ENCODE results near the gene CMC4.

Gene CMC4, protein sequence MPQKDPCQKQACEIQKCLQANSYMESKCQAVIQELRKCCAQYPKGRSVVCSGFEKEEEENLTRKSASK

DNA sequence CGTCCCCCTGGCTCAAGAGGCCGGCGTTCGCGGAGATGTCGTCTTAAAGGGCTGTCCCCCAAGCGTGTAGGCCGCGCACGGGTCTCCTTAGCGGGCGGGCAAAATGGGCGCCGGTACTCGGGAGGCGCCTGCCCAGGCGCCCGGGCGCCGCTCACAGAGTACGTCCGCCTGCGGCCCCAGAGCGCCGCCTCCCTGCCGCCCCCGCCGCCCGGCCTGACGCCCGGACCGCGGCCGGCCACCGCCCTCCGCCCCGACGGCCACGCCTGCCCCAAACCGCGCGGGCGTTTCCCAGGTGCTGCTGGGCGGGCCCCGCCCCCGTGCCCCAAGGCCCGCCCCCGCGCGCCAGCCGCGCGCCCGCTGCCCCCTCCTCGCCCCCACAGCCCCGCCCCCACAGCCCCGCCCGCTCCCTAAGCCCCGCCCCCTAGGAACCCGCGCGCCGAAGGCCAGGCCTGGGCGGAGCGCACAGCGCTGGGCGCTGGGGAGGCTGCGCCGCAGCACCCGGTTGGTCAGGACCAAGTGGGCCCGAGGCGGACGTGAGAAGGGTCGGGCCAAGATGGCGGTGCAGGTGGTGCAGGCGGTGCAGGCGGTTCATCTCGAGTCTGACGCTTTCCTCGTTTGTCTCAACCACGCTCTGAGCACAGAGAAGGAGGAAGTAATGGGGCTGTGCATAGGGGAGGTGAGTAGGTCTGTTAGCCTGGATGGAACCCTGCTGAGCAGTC lies at the start of gene CMC4, which contains the start of the genes BRCC3 and MTCP1:
TSS of gene CMC4 (minus strand) at position 162 of the 719 bp plus-strand sequence. CDS start 7,113 bp downstream, outside the sequence.
TSS of gene BRCC3 (plus strand) at position 534 of the 719 bp plus-strand sequence. CDS start at position 554, 20 bp downstream.
TSS of gene MTCP1 (minus strand) at position 162 of the 719 bp plus-strand sequence. CDS start 5,126 bp downstream, outside the sequence.
- peak; percentile 69 for FAIRE-seq

DNA sequence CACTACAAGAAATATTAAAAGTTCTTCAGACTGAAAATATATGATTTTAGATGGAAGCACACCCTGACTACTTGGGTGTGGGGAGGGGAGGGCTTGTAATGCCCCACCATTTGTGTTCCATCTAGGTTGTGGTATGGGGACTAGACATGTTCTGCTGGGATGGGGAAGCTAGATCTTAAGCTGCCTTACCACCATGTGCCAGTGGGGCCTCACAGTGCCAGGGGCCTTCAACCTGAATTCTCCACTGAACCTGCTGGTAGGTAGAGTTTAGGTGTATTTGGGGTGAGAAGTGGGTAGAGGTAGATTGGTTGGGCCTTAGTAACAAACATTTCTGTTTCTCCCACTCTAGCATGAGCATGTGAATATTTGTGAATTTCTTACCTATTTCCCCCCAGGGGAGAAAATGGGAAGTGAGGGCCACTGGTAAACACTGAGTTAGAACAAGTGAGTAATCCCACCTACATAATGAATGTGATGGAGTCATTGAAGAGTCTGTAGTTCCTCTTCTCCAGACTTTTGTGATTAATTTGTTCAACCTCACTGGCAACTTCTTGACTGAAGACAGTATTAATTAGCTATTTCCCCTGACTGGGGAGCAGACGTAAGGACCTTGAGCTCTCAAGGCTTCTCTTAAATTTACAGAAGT lies 44.4 kb upstream of the CMC4 start:
- DNase-seq (ENCODE audit: extremely low spot score, insufficient read length, low read depth) (no peak), FAIRE-seq (no peak)

More for the DNA sequence above, at the start of gene CMC4, which contains the start of the genes BRCC3 and MTCP1:
- DNase-seq (ENCODE audit: extremely low spot score, insufficient read length, low read depth) = peak; percentile 65

DNA sequence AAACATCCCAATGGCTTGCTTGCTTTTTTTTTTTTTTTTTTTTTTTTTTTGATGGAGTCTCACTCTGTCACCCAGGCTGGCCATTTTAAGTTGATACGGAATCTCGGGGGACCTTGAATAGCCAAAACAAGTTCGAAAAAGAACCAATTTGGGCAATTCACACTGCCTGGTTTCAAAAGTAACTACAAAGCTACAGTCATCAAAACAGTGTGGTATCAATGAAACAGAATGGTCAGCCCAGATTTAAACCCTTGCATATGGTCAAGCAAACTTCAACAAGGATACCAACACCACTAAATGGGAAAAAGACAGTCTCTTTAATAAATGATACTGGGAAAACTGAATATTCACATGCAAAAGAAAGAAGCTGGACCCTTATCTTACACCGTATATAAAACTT lies 42.2 kb upstream of the CMC4 start:
- no peak for FAIRE-seq
- no peak for DNase-seq (ENCODE audit: extremely low spot score, insufficient read length, low read depth)

DNA sequence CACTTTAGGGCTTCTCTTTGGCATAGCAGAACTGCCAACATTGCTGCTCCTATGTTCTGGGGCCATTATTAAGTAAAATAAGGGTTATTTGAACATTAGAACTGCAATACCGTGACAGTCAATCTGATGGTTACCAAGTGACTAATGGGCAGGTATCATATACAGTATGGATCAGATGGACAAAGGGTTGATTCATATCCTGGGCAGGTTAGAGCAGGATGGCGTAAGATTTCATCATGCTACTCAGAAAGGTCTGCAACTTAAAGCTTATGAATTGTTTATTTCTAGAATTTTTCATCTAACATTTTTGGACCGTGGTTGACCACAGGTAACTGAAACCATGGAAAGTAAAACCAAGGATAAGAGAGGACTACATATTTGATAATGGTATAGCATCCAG lies 41.2 kb upstream of the CMC4 start:
- FAIRE-seq = no peak

DNA sequence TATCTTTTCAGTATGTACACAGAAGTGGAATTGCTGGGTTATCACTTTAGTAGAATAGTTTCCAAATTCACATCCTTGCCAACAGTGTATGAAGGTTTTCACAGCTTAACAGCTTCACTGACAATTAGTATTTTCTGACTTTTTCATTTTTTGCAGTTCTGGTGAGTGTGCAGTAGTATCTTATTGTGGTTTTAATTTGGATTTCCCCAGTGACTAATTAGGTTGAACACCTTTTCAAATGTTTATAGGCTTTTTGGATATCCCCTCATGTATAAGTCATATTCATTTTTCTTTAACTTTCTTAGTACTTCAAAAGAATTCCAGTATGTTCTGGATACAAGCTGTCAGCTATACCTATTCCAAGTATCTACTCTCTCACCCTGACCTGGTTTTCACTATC lies 37.5 kb upstream of the CMC4 start:
- no peak for FAIRE-seq

More for the DNA sequence above, 41.2 kb upstream of the CMC4 start:
- no peak for DNase-seq (ENCODE audit: extremely low spot score, insufficient read length, low read depth)

DNA sequence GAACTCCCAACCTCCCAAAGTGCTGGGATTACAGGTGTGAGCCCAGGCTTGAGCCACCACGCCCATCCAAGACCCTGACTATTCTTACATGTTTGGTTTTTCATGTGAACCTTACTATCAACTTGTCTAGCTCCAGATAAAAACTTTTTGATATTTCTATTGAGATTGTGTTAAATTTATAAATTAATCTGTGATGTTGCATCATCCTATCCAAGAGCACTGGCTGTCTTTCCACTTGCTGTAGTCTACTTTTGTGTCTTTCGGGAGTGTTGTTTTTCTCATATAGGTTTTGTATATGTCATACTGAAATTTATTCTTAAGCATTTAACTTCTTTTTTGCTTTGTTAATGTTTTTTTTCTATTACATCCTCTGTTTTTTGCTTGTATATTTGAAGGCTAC lies 35.0 kb upstream of the CMC4 start:
- peak; percentile 62 for FAIRE-seq
- no peak for DNase-seq (ENCODE audit: extremely low spot score, insufficient read length, low read depth)

More for the DNA sequence above, 37.5 kb upstream of the CMC4 start:
- DNase-seq (ENCODE audit: extremely low spot score, insufficient read length, low read depth) = no peak

DNA sequence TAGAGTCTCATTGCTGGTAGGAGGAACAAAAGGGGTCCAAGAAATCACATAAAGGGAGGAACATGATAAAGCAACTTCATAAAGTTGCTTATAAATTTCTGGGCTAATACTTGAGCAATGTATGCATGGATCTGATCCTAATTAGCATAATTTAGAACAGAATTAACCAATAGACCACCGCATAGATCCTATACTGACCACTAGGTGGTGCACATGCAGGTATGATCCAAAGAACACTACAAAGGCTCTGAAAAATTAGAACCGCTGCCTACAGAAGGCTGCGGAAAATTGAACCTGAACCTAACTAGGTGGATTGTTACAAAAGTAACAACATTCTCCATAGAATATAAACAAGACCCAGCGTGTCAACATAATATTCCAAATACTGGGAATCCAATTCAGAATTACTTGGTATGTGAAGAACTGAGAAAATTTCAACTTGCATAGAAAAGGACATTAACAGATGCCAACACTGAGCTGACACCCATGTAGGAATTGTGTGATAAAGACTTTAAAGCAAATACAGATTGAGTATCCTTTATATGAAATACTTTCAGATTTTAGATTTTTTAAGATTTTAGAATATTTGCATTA lies 23.6 kb upstream of the CMC4 start:
- DNase-seq (ENCODE audit: extremely low spot score, insufficient read length, low read depth) = no peak
- FAIRE-seq = no peak

DNA sequence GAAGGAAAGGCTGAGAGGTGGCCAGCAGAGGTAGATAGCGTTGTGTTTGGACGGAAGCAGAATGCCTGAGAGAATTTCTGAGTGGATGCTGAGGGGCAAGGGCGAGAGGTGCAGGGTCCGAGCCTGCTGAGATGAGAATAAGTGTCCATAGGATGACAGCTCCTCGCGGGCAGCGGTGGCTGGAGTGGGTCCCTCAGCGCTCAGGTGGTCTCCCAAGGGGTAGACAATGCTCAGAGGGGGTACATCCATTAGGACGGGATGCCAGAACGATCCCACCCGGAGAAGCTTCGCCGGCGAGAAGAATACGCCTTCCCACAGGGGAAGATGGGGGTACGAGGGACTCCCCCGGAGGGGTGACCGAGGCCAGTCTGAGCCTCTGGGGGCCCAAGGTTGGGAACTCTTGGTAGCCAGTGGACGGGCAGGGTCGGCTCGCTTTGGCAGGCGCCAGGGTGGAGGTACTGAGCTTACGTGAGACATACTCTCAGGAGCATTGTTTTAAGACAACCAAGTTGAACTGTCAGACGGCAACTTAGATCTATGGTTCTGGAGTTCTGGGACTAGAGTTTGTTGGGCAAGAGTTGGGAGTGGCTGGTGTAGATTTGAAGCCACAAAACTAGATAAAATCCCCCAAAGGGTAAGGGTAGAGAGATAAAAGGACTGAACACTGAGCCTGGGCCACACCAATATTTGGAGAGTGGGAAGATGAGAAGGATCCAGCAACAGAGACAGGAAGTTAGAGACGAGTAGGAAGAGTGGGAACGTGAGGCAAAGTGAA lies 16.2 kb upstream of the CMC4 start:
- DNase-seq (ENCODE audit: extremely low spot score, insufficient read length, low read depth) (no peak), FAIRE-seq (no peak)

DNA sequence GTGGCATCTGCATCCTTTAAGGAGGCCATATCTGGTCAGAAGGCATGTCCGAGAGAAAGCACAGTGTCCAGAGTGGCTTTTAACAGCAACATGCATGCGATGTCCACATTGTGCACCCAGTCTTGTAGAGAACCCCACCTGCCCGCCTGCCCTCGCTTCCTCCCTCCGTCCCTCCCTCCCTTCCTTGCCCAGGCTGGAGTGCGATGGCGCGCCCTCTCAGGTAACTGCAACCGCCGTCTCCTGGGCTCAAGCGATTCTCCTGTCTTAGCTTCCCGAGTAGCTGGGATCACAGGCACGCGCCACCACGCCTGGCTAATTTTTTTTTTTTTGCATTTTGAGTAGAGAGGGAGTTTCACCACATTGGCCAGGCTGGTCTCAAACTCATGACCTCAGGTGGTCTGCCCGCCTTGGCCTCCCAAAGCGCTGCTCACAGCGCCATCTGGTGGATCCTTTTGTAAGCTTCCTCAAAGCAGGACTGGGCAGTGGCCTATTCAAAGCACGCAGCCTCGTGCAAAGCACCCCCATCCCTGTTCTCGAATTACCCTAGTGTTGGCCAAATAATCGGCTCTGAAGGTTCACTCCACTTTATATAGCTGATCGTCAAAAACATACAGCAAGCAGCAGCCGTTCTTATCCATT lies 15.4 kb upstream of the CMC4 start:
- FAIRE-seq = peak; percentile 60
- no peak for DNase-seq (ENCODE audit: extremely low spot score, insufficient read length, low read depth)

DNA sequence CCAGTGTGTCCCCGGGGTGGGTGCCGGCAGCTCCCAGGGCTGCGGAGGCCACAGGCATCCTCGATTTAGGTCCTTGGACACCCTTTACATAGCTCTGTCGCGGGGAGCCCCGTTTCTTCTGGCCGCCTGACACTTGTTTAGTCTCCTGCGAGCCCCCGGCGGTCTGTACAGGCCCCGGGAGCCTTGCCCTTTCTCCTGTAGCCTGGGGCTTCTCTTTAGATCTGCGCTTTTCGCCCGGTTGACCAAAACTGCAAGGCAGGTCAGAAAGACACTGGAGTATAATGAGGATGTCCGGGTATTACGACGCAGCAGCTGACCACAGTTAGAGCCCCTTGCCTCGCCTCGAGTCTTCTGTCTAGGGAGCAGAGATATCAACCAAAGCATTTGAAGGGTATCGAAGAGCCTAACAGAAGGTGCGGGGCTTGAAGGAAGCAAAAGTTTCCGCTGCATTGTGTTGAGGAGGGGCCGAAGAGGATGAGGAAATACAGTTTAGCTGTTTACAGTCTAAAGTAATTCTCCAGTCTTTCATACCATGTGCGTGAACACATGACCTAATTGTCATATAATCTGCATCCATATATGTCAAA lies 851 bp upstream of the CMC4 start:
- no peak for FAIRE-seq
- DNase-seq (ENCODE audit: extremely low spot score, insufficient read length, low read depth) = no peak

DNA sequence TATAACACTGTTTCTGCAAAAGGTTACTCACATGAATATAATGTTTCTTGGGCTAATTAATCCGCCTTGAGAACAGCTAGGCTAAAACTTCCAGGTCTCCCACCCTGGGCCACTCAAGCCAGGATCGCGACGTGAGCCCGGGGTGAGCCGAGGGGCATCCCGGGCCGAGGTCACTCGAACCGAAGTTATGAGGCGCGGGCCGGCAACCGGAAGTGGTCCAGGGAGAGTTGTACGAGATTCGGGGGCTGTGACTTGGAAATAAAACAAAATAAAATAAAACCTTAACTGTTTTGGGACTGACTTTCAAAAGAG lies 317 bp downstream of the CMC4 start:
- FAIRE-seq = no peak
- DNase-seq (ENCODE audit: extremely low spot score, insufficient read length, low read depth) = no peak

DNA sequence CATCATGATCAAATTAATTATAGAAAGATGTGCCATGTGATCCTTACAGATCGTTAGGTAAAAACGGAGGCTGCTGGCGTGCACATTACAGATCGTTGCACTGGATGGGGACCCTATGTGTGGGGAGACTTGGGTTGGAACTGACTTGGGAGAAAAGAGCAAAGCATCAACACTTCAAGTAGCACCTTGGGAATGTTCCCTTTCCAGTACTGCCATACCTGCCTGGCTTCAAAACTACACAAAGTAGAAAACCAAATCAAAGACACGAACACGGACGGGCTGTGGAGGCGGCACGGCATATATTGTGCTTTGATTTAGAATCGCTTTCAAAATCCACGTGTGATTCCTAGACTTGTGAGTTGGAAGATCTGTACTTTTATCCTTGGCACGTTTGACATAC lies 898 bp downstream of the CMC4 start:
- DNase-seq (ENCODE audit: extremely low spot score, insufficient read length, low read depth) = no peak
- FAIRE-seq = peak; percentile 41

DNA sequence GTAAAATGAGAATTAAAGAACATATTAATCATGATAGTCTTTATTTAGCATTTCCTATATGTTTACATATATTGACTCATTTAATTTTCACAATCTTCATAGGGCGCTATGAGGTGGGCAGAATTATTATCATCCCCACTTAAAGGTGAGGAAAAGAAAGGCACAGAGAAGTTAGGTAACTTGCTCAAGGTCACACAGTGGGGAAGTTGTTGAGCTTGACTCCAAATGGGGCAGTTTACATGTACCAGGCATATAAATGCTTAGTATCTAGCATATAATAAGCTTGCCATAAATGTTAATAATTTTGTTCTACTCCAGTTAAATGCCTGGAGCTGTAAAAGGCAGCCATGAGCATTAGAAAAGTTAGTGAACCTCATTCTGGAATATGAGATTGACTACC lies 1.5 kb downstream of the CMC4 start:
- DNase-seq (ENCODE audit: extremely low spot score, insufficient read length, low read depth) = no peak
- no peak for FAIRE-seq

DNA sequence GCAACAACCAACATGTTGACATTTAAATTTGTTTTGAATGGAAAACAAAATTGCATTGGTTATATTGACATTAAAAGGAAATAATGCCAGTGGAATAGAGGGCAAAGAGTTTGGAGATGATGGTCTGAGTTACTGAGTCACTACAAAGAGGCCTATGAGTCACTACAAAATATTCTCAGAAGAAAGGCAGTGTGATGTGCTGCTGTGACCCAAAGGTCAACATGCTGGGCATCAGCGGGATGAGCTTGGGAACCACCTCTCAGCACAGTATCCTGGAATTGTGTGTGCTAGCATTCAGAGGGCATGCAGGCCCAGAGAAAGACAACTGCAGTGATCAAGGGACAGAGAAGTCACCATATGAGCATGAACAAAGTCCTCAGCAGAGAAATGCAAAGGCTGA lies 2.8 kb downstream of the CMC4 start:
- FAIRE-seq (no peak), DNase-seq (ENCODE audit: extremely low spot score, insufficient read length, low read depth) (no peak)

DNA sequence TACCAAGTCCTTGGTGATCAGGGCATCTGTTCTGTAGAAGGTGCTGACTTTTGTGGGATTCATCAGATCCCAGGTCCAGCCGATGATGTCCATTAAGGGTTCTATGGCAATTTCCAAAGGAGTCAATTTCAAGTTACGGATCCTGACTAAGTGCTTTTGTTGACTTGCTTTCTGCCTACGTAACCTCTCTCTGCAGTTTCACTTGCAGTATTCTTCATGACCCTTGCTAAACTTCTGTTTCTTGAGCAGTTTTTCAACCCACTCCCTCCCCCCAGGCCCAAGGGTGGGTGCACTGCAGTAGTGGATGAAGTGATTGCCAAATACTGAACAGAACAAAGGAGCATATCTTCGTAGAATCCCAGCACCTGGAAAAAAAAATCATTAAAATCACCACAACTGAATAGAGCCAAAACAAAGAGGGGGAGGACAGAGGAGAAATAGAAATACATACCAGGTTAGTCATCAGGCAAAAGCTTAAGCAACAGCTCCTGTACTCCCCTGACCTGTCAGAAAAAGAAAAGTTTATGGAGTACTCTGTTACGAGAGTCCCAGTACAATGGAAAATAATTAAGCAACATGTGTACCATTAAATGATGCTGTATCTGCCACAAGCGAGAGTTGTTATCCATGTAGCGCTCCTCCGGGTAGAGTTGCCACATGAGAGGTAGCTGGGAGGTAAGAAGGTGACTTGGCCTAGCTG lies 5.8 kb downstream of the CMC4 start:
- DNase-seq (ENCODE audit: extremely low spot score, insufficient read length, low read depth) = no peak
- FAIRE-seq = no peak

DNA sequence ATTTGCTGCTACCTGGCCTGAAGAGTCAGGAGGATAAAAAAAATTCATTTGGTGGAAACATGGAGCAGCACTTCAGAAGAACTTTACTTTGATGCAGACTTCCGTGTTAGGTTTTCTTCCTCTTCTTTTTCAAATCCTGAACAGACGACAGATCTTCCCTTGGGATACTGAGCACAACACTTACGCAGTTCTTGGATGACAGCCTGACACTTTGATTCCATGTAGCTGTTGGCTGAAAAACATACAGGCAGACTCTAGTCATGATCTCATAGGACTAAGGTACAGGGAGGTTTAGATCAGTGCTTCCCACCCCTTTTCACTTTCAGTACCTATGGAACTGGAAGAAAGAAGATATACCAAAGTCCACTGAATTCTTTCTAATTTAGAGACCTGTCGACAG lies 9.2 kb downstream of the CMC4 start:
- FAIRE-seq (no peak), DNase-seq (ENCODE audit: extremely low spot score, insufficient read length, low read depth) (no peak)

DNA sequence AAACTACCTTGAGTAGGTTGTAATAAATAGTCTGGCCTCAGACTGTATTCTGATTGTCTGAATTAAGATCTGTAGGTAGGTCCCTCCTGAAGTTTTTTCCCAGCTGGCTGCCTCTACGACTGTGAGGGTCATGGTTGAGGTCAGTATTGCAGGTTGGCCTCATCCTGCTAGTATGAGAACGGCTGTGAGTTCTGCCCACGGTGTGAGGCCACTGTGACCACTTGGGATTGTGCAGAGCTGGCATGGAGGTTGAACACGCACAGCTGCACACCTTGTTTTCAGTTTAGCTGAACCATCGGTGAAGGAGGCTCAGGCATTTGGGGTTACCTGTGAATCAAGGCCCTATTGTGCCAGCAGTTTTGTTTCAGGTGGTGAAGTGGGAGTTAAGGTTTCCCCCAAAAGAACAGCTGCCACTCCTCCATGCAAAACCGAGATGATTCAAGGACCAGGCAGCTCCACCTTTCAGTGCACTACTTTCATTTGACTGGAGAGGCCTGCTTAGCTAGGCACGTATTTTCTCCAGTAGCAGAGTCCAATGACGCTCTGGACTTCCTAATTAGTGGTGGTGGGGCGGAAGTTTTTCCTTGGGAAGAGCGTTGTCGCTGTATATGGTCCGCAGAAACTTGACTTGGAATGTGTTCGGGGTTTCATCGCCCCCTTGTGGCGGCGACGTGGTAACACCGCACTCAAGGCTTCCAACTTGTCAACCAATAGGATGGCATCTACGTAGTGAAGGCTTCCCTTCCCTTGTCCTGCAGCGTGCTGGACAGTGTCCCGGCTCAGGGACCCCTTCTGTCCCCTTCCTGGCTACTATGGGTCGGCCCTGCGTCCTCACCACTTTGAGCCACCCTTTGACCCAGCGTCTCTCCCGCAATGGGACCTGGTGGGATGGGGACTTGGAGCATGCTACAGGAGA lies 13.8 kb downstream of the CMC4 start:
- FAIRE-seq (peak; percentile 73), DNase-seq (ENCODE audit: extremely low spot score, insufficient read length, low read depth) (peak; percentile 9)

DNA sequence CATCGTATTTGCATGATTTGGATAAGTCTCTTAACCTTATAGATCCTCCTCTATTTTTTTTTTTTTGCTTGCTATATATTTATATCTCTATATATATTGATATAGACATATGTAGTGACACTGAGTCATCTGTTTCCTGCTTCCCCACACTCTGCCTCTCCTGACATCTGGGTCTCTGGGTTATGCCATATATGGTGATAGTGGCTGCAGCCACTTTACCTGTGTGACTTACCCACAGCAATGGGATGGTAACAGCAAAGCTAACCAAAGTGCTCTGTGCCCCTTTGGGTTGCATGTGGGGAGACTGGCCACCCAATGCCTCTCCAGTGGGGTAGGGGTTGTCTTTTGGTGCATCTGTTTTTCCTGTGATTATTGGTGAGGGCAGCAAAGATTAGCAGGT lies 14.5 kb downstream of the CMC4 start:
- peak; percentile 18 for FAIRE-seq

More for the DNA sequence above, 14.5 kb downstream of the CMC4 start:
- DNase-seq (ENCODE audit: extremely low spot score, insufficient read length, low read depth) = no peak
